ENCODE measurements around the gene ISG15.
"Not testable (repeated sequence)": the region's sequence is repeated elsewhere in the genome, so short reads cannot be mapped to it uniquely, and the experiment has no call there.

Gene ISG15

GRCh38 chr1:985126-985525 is 28.2 kb upstream of the ISG15 start:
- H3K4me3 ChIP-seq (ENCODE audit: low read depth, low read length) = no peak overlapping the region
- no peak for TF ChIP-seq CTCF (IDR thresholded peaks at IDR 0.05; ENCODE audit: low read depth, low read length, missing control alignments)
- DNase-seq (ENCODE audit: low read depth) = no peak

GRCh38 chr1:988061-988460 is 25.2 kb upstream of the ISG15 start:
- DNase-seq (ENCODE audit: low read depth); H3K4me3 ChIP-seq (ENCODE audit: low read depth, low read length): not testable (repeated sequence)

- not testable (repeated sequence) for DNase-seq (ENCODE audit: low read depth); H3K4me3 ChIP-seq (ENCODE audit: low read depth, low read length)
Measured at GRCh38 chr1:991275-991674, 22.0 kb upstream of the ISG15 start.

- no peak for DNase-seq (ENCODE audit: low read depth)
- no peak for TF ChIP-seq CTCF (IDR thresholded peaks at IDR 0.05; ENCODE audit: low read depth, low read length, missing control alignments)
- no peak overlapping the region for H3K4me3 ChIP-seq (ENCODE audit: low read depth, low read length)
Measured at GRCh38 chr1:991895-992294, 21.4 kb upstream of the ISG15 start.

- DNase-seq (ENCODE audit: low read depth) = no peak
- no peak for TF ChIP-seq CTCF (IDR thresholded peaks at IDR 0.05; ENCODE audit: low read depth, low read length, missing control alignments)
- no peak overlapping the region for H3K4me3 ChIP-seq (ENCODE audit: low read depth, low read length)
Measured at GRCh38 chr1:992362-992761, 20.9 kb upstream of the ISG15 start.

GRCh38 chr1:993379-993995 is 19.8 kb upstream of the ISG15 start:
- no peak overlapping the region for H3K4me3 ChIP-seq (ENCODE audit: low read depth, low read length)
- DNase-seq (ENCODE audit: low read depth) = no peak
- TF ChIP-seq CTCF (IDR thresholded peaks at IDR 0.05; ENCODE audit: low read depth, low read length, missing control alignments) = no peak

- not testable (repeated sequence) for H3K4me3 ChIP-seq (ENCODE audit: low read depth, low read length); DNase-seq (ENCODE audit: low read depth)
Measured at GRCh38 chr1:994546-994945, 18.8 kb upstream of the ISG15 start.

GRCh38 chr1:995665-996633 is 17.3 kb upstream of the ISG15 start:
- H3K4me3 ChIP-seq (ENCODE audit: low read depth, low read length) = no peak overlapping the region
- no peak for DNase-seq (ENCODE audit: low read depth)
- TF ChIP-seq CTCF (IDR thresholded peaks at IDR 0.05; ENCODE audit: low read depth, low read length, missing control alignments) = no peak

All from GM12864 (cell line).